Measurements from ENCODE around the gene MCL1.
"Not testable (repeated sequence)": the region's sequence is repeated elsewhere in the genome, so short reads cannot be mapped to it uniquely, and the experiment has no call there.

DNA sequence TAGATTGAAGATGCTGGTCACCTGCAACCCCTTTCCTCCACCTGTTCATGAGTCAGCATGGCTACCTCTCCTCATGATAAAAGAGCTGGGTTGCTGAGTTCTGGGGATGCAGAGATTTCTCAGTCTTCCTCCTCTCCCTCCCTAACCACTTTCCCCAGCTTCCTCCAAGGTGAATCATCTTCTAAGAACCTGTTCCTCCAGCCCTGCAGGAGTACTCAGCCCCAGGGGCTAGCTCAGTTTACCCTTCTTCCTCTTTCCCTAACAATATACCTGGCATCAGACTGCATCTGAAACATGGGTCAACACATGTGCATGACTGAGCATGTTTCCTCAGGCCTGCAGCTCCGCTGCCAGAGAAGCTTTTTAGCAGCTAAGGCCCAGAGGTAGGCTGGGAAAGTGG, 44.7 kb upstream of the MCL1 start:
- TF ChIP-seq POLR2A, POLR2AphosphoS5 (IDR thresholded peaks at IDR 0.05; ENCODE audit: low read depth, low read length): not testable (repeated sequence)
